Mesenteric fat pad (tissue), 1 donor: ENCODE data around the gene ASTN1. TPM values are rescaled to one million over a fixed set of nuclear protein-coding genes. Genes with fewer than 3 reads are reported as not detected.

ENCODE experiments used
- DNase-seq: peaks from one replicate; pipeline ENCODE4 v3.0.0-alpha.2; 2020; ENCODE audit warnings: low spot score
- long read RNA-seq: library from polyadenylated mRNA; unstranded; transcript quantifications from one replicate; pipeline ENCODE4 v2.0.0, GENCODE V29; 2020
- total RNA-seq: library from RNA; stranded (reverse); fragmentation: NEBNext Ultra II Directional; extraction: Animal tissue kit (Norgen Biotek cat#: 25700); gene quantifications from one replicate; pipeline ENCODE4 v1.2.1, GENCODE V29; 2021
- donor health status: DM: yes; HTN: yes; CAD: no.

Gene ASTN1
- 0.32 TPM for total RNA-seq
- long read RNA-seq, result 0 reads

DNA sequence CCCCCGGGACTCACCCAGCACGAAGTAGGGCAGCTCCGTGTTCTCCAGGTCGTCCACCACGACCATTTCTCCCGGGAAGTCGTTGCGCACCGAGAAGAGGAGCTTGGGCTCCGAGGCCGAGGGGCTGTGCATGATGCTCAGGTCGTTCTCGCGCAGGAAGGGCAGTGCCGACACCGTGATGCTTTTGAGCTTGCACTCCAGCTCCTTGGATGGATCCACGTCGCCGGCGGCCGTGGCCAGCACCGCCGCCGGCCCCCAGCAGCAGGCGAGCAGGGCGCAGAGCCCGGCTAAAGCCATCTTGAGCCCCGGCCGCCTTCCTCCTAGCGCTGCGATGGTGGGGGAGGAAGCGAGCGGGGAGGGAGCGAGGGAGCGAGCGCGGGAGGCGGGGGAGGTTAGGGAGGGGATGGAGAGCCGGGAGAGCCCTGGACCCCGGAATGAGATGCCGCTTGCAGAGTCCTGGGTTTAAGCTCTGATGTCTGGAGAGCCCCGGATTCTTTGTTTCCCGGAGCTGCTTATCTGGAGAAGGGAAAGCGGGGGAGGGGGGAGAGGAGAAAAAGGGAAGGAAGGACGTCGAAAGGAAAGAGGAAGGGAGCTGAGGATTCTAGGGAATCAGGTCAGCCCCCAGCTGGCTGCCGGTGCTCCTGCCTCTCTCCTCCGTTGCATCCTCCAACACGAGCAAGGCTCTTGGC lies at the start of gene ASTN1:
ASTN1 (minus strand) TSS at position 333 of the 689 bp plus-strand sequence; CDS start at position 297, 36 bp downstream.
- DNase-seq, result no peak

DNA sequence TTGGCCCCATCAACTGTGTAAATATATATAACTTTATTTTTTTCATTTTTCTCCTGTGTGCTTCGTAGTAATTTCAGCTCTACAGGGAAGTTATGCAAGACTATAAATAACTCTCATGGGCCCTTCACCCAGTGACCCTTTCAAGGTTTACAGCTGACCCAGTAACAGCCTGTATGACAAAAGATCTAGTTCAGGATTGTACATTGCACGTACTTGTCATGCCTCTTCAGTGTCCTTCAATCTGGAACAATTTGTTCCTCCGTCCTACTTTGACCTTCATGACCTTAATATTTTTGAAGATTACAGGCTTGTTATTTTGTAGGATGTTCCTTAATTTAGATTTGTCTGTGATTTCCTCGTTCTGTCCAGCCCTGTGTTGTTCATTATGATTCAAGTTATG lies 46.7 kb upstream of the ASTN1 start:
- no peak for DNase-seq

DNA sequence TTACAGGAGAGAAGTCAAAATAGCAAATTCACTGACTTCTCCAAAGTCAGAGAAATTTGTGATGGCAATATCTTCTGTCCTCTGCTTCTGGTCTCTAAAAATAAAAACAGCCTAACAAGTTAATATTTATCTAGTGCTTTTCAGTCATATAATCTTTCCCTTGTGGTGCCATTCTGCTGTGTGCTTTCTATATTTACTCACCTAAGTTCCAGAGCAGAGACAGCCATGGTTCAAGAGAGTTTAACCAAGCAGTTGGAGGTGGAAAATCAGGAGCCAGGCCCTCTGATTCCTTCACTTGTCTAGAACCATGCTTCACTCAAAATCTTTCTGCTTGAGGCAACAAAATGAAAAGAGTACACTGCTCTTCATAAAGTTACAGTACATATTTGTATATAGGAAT lies 45.6 kb upstream of the ASTN1 start:
- no peak for DNase-seq

DNA sequence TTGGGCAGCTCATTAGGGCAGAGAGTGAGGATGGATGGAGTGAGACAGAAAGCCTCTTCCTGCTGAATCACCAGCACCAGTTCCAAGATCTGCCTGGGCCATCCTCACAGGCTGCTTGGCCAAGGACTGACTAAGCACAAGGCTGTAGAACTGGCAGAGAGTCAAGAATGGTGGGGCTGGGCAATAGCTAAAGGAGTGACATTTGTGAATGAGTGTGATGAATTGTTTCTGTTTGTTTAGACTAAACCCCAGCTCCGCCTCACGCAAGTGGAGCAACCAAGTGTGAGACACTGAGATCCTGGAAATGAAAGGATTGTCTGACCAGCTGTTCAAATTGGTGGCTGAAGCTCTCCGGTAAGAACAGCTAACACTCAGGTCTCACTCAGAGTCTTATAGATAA lies 44.8 kb upstream of the ASTN1 start:
- no peak for DNase-seq

DNA sequence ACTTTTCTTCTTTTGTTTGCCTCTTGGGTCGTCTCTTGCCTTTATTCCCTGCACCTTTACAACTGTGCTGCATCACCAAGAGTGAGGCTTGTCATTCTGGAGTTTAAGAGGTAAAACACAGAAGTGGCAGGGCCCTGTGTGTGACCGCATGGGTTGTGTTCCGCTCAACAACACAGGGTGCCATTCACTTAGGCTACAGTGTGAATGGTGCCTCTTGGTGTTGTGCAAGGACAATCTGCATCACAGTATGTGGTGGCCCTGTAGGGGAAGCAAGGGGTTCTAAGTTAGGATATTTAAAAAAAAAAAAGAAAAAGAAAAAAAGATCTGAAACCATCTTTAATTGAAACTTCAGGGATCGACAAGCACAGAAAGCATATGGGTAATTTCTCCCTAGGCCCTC lies 44.4 kb upstream of the ASTN1 start:
- DNase-seq, result no peak

DNA sequence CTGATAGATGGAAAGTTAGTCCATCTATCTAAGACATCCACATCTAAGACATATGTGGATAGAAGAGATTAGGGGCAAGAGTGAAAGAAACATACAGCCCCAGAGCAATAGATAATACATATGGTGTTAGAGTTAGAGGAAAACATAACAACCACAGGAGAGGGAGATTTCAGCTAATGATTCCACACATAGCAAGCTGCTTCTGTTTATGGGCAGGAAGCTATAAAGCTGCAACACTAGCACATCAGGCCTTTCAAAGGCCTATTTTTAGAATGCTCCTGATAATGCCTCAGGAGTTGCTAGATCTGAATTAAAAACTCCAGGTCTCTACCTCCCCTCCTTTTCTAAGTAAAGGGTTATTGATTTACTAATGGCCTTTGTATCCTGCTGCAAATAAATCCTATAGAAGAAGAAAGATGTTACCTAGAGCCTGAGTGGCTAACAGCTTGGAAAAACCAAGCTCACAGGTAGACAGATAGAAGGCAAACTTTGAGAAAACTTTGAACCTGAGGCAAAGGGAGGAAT lies 42.4 kb upstream of the ASTN1 start:
- no peak for DNase-seq

DNA sequence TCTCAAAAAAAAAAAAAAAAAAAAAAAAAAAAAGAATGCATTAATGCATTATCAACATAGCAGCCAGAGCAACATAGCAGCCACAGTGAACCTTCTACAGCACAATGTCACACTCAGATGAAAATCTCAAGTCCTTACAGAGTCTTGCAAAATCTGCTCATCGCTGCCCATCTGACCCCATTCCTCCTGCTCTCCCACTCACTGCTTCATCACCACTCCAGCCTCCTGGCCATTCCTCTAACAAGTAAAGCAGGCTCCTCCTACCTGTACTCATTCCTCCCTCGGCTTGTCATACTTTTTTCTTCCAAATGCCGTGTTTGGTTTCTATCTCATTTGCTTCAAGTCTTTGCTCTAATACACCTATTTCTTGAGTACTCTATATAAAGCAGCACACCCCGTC lies 35.8 kb upstream of the ASTN1 start:
- no peak for DNase-seq

DNA sequence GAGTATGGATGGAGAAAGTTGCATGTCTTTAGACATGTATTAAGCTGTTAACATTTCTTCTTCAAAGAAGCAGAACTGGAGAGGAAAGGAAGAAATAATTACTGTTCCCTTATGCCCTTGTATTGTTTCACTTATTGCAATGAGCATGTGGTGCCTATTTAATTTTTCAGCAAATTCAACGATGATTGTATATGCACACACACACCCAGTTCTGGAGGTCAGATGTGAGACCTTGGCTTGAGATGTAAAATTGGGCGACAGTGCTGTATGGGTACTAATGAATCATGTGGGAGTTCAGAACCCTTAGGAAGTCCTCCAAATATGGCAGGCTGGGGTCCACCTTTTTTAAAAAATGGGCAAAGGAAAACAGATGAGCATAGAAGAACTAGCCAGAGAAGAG lies 33.7 kb upstream of the ASTN1 start:
- no peak for DNase-seq

DNA sequence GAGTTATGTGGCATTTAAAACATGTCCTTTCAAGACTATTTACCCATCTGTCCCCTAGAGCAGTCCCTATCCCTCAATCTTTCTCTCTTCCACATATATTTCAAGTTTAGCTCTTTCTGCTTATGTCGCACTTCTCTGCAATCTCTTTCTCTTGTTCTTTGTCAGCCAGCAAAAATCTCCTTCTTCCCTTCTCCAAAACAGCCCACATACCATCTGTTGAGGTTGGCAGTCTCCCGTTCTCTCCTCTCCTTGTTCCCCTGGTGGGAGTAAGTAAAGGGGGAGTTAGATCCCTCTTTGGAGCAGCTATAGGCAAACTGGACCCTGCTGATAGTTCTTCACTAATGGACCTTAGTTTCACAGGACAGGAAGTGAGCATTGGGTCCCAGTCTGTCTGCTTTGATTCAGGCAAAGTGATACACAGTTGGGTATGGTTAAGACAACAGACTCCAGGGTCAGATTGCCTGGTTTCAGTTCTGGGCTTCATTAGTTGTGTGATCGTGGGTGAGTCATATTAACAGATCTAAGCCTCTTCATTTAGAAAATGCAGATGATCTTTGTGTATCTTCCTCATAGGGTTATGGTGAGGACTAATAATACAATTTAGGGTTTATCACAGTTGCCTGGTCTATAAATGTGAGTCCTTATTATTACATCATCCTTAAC lies 25.9 kb upstream of the ASTN1 start:
- no peak for DNase-seq

DNA sequence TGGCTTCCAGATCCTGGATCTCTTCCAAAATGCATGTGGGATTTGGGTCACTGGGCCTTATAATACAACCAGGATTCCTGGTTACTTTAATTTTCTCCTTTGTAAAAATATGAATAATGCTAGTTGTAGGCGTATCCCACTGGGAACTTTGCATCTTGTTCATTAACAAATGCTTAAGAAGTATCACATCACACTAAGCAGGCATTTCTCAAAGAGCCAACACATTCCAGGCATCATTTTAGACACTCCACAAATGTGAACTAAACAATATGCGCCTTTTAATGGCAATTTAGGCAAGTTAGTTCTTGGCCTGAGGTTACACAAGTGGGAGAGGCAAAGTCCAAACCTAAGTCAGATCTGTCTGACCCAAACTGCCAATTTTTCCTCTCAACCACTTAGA lies 22.1 kb upstream of the ASTN1 start:
- DNase-seq, result no peak

DNA sequence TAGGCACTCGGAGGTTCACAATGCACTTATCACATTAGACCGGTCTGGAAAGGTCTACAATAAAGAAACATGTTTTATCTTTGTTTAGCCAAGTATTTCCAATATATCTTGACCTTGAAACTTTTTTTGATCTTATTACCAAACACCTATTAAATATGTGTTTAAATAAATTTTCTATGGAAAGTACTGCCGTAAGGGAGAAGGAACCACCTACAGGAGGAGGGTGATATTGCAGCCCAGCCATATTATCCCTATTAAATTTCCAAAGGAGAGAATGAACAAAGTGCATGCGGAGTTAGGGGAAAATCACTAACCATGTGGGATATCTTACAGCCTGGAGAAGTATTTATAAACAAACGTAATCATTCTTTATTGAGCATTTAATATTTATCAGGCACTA lies 20.7 kb upstream of the ASTN1 start:
- no peak for DNase-seq

DNA sequence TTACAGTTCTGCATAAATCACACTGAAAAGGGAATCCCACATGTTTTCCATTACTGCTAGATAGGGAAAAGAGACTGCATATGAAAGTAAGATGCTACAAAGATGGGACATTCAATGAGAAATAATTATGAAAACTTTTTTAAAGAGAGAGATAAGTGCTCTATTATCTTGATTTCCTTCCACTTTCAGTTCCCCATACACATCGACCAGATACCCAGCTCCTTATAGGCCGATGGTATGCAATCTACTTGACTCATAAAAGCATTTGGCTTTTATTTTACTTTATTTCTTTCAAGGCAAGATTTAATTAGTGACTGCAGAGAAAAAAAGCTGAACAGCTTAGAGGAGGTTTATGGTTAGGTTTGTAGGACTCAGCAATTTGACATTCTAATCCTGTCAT lies 19.3 kb upstream of the ASTN1 start:
- no peak for DNase-seq

DNA sequence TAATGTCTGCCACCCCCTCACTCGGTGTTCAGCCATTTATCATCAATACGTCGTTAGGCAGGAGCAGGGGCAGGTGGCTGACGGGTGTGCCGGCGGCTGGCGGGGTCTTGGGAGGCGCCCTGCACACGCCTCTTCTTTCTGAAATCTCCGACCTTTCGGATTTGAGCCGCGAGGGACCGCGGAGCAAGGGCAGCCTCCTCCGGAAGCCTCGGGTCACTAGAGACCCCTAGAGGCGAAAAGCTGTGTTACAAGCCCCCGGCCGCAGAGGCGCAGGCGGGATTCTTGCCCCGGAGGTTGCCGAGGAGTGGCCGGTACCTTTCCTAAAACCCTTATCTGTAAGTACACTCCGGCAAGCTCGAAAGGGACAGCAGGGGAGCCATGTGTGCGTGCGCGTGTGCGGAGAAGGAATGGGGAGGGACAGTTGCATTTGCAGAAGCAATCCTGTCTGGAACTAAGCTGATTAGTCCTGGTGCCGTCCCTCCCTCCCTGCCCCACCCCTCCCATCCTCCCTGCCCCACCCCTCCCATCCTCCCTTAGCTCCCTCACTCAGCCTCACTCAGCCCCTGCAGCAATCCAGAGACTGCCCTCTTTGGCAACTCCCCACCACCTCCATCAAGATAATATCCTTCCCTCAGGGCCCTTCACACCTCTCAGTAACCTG lies 17.2 kb upstream of the ASTN1 start:
- no peak for DNase-seq

DNA sequence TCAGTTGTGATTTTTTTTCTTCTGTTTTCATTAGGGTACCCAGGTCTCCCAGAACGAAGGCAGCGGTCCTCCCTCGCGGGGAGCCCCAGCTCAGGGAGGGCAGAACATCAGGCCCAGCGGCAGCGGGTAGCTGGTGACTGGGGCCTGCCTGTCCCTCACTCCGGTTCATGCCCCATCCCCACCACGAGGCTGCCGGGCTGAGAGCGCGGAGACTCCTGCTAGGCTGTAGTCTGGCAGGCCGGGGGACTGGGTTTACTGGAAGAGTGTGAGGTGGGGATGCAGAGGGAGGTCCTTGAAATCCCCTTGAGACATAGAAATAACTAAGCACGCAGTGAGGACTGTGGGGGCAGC lies 16.7 kb upstream of the ASTN1 start:
- no peak for DNase-seq

DNA sequence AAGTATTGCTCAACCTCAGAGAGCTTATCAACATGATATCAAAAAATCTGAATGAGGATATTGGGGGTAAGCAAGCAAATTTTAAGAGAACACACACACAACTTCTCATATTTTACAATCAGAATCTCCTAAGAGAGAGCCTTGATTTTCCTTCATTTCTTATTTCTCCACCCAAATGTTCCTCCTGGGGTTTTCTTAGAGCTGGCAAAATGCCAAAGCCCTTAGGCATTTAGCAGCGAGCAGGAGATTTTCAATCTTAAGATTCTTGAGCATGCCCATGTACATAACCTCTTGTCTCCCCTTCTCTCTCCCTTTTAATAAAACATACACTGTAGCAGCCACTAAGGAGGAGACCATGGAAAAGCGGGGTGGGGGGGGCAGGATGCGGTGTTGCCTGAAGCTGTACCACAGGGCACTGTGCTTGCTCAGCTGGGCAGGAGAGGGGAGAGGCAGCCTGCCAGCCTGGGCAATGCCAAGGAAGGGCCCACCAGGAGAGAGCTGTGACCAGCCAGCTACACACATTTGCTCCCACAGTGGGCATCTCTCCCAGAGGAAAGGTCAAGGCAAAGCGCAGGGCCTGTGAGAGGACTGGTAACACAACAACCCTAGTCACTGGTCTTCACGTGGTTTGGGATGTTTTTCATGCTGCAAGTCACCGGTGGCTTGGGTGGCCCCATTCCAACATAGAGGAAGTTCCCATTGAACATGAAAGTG lies 10.6 kb upstream of the ASTN1 start:
- no peak for DNase-seq

DNA sequence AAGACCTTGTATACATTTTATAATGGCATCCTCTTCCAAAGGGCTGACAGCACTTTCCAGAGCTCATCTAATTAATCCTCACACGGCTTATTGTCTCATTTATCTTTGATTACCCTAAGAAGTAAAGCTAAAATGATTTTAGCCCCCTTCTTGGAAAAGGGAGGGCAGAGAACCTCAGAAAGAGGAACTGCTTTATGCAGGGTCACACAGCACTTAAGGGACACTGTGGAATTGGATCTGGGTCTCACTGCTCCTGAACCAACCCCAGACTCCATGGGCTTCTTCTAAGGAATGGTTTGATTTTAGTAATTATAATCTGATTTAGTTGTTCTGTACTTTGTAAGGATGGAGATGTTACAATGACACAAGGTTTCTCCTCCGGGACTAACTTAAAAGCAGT lies 9.5 kb upstream of the ASTN1 start:
- no peak for DNase-seq

DNA sequence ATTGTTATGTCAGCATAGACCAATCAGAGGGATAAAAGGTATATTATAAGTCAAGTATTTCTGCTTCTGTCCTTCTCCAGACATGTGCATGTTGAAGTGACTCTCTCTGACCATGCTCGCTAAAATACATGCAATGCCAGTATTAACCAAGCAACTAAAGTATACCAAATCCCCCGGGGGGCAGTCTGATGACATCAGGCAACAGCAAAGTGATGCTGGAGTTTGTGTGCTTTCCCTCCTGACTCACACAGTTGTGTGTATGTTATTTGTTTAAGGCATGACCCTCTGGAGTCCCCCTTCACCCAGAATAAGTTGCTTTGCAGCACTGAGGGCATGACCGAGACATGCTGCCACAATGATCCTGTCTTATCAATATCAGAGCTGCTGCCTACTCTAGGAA lies 8.4 kb upstream of the ASTN1 start:
- no peak for DNase-seq

DNA sequence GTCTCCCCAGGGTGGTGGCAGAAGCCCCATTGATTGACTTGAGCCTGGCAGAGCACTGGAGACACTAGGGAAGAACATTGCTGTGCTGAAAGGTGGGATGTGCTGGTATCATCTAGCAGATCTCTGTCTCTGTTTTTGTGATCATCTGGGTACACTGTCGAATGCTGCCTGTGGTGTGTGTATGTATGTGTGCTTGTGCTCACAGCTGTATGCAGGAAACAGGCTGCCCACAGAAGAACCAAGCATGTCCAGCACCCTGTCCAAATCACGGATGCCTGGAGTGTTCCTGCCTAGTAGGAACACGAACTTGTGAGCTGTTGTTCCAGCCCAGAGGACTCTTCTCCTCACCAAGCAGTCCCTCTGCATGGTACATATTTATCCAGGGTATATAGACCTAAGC lies 7.8 kb upstream of the ASTN1 start:
- DNase-seq, result no peak

DNA sequence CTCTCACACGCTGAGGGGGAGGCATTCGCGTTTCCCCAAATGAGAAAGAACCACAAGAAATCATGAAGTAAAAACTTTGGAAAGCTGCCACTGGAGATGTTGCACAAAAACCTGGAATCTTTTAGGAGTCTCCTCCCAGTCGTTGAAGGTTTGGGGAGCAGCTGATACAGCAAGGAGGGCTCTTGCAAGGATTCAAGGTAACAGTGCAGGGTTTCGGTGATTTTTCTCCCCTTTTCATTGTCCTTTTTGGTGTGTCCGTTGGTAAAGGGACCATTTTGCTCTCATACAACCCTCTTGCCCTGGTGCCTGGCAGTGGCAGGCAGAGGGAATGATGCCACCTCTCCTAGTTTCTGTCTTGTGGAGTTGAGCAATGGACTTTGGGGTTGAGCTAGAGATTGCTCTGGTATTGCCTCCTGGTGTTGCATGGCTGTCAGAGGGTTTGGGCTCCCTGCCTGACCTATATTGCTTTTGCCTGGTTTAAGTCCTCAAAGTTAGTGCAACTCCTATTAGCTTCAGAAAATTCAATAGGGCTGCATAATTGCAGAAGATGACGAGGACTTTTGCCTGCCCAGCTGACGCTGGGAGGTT lies 7.1 kb upstream of the ASTN1 start:
- DNase-seq, result no peak

DNA sequence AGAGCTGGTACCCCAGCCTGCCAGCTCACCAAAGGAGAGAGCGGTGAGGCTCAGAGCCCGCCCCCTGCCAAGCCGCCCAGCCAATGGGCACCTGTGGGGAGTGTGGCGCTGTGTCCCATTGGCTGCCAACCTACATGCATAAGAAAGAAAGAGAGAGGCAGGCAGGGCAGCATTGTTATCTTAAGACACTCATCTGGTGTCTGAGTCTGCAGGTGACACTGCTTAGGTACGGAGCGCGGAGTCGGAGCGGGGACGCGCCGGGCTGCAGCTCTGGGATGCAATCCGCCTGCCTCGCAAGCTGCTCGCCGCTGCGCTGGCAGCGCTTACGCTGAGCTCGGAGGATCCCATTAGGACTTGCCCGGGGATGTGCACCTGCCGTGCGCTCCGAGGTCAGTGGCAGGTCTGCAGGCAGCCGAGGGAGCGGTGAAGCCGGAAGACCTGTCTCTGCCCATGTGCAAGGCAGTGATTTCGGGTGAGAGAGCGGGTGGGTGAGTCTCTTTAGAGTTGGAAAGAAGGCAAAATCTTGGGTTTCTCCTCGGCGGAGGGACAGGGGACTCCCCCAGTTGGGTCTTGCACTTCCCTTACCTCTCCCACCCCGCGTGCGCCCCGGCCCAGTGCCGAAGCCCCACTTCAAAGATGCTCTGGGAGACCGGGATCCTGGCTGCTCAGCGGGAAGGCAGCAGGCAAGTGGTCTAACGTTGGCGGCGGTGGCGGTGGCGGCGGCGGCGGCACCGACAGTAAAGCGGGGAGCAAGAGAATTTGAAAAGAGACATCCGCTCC lies 6.4 kb upstream of the ASTN1 start, which contains the start of gene BRINP2:
BRINP2 (plus strand) TSS at position 203 of the 780 bp plus-strand sequence. CDS start 58,919 bp downstream, outside the sequence.
- DNase-seq, result no peak

DNA sequence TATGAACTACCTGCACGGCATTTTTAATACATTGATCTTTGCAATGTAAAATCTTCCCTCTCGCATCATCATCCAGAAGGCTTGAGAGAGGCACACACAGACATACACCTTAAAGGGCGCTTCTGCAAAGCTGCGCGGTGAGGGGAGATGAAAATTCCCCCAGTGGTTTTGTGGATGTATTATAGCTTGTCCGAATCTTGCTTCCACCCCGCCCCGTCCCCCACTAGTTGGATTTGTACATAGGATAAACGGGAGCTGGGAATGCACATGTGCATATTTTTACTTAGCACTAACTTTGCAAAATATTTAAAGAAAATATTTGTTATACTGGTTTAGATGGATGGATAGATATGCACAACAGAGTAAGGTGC lies 542 bp upstream of the ASTN1 start:
- DNase-seq, result no peak
